Activated naive CD4-positive, alpha-beta T cell (primary cell): ENCODE results near the gene MMD.
"Not testable (repeated sequence)": the region's sequence is repeated elsewhere in the genome, so short reads cannot be mapped to it uniquely, and the experiment has no call there.

Experiments used
- DNase-seq, 4 experiments: peaks; one replicate each; lab custom pipeline; 2025; lab: John Stamatoyannopoulos, UW

MMD gene

DNA sequence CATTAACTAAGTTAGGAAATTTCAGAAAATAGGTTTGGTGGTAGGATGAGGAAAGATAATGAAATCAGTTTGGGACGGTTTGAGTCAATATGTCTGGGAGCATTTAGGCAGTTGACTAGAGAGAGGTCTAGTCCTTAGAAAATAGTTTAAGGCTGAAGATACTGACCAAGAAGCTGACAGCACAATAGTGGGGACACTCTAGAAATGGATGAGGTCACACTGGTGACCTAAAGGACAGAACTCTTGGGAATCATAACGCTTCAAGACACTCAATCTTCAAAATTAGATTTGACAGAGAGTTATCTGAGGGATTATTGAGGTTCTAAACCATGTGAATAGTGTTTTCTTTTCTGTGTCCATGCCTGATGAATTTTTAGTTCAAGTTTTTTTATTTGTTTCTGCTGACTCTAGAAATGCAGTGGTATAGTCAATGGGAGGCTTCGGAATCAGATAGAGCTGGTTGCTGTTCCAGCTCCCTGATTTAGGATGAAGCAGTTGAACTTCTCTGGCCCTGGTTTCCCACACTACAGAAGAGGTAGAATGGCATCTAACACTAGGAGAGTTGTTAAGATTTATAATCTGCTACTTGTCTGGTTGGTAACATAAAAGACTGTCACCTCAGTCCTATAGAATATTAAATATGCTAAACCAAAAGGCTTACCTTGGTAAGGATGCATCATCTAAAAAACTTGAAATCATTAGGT, 29.7 kb downstream of the MMD start:
- DNase-seq, result no peak

DNA sequence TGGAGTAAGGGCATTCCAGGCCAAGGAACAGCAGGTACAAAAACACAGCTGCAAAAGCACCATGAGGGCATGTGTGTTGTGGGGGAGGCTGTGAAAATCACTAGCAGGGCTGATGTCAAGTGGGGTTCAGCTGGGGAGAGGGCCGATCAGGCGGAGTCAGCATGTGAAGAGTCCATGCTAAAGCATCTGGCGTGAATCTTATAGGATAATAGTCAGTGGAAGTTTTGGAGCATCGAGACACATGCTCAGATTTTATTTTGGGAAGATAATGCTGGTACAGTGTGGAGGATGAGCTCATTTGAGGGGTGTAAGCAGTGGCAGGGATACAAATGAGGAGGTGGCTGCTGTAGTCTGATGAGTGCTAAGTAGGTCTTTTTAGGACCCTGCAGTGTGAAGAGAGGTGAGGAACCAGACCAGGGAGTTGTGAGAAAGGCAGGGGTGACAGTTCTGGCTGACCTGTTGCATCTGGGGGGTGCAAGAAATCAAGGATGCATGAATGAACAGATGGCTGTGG, 30.3 kb downstream of the MMD start:
- DNase-seq, result no peak

DNA sequence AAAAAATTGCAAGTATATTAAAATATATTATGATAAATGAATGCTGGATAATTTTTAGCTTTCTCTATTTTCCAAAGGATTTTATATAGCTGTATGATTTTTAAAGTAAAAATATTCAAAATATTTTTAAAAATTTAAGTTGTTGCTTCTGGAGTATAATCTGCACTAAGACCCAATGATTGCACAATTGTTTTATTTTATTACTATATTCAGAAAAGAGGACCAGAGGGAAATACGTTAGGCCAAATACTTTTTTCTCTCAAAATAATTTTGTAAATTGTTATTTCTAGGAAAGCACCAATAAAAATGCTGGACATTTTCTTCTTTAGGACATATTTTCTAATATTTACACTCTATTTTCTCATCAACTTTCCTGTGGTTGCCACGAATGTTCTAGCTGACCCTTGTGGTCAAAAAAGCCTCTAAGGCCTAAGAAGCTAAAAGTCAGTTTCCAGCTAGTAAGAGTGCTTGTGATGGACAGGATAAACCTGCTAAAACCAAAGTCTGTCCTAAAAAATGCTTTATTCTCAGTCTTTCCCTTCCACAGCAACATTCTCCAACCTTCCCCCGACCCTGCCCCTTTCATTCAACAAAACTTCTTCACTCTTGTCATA, 31.2 kb downstream of the MMD start:
- no peak for DNase-seq

DNA sequence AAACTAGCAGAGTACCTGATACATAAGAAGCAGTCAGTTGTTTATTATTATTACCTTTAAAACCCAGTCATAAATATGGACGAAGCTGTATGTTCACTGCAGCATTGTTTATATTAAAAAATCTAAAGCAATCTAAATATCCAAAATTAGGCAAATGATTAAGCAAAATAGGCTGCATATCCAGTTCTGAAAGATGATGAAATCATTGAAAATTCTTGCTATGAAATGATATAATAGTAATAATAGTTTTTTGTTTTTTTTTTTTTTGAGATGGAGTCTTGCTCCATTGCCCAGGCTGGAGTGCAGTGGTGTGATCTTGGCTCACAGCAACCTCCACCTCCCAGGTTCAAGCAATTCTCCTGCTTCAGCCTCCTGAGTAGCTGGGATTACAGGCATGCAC, 31.9 kb downstream of the MMD start:
- not testable (repeated sequence) for DNase-seq

DNA sequence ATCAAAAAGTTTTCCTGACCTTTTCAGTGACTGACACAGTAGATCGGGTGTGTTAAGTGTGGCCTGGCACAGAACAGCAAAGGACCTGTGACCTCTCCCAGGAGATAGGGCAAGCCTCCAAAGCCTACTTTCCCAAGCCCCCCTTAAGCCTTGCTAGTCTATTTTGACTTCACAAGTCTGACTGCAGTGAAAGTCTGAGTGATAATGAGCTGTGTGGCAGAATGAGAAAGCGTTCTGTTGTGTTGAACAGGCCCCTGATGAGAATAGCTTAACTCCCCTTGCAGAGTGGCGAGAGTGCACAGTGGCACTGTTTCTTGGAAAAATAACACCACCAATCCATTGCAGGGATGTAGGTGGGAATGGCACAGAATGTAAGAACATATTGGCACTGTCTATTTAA, 32.8 kb downstream of the MMD start:
- no peak for DNase-seq

DNA sequence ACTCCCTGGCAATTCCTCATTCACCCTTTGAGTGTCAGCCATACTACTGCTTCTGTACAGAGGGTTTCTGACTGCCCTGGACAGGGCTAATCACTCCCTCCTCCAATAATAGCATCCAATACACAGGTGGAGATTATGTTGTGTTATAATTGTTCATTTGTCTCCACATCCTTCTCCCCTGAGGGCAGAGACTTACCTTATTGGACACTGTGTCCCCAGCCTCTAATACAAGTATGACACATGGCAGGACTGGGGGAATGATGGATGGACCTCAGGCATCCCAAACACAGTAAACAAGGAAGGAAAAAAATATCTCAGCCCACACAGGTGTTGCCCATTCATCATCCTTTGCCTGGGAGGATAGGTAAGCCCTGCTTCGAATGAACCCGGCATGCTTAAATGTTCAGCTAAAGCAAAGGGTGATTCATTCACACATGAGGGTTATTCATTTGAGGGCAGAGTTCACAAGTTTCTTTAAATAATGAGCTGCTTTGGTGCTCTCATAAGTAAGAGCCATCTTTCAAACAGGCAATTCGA, 34.8 kb downstream of the MMD start:
- DNase-seq, result no peak

DNA sequence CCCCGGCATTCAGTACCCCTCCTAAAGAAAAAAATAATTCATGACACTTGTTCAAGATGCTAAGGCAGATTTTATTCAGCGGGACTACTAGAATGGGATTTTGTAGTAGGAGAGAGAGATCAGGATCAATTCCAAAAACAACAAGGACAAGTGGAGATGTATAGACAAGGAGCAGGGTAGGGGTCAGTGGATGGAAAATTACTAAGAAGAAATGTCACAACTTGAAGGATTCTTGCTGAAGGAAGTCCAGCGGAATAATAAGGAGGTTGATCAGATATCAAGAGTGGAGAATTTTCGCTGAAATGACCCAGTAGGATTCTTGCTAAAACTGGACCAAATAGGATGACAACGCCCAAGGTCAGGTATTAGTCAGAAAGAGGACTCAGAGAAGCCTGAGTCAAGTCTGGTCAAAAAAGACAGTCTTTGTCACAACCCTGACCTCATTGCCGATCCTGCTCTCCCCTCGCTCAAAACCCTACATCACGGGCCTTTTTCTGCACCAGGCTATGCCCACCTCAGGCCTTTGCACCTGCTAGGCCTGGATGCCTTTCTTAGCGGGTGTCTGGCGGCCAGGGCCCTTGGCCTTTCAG, 36.9 kb downstream of the MMD start:
- no peak for DNase-seq

DNA sequence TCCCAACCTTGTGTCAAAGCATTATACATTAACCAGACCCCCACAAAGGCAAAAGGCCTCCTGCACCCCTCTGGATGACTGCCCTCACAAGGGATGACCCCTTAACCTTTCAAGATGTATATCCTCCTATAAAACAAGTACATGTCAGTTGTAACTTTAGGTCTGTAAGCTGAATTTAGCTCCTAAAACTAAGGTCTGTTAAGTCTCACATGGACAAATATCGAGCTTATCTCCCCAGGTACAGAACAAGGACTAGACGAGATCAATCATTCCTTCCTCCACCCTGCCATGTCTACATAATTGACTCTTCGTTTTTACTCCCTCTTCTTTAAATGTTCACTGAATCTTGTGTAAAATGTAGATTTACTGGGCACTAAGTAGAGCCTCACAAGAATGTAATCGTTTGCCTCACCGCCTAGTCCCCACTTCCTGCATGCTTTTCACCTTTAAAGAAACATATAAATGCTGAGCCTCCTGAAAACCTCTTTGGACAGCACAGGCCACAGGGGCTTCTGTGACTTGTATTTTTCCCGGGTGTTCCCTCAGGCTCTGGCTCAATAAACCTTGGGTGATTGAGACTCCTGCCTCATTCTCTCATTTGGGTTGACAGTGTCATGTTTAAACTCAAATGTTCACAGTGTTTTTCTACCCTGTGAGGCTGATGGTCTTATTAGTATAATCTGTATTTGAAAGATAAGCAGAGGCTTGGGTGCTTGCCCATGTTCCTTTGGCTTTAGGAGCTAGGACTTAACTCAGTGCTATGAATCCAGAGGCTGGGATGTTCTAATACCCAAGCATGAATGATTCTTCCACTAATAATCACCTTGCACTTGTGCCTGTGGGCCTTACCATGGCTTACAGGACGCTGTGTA, 37.6 kb downstream of the MMD start:
- DNase-seq, result no peak

DNA sequence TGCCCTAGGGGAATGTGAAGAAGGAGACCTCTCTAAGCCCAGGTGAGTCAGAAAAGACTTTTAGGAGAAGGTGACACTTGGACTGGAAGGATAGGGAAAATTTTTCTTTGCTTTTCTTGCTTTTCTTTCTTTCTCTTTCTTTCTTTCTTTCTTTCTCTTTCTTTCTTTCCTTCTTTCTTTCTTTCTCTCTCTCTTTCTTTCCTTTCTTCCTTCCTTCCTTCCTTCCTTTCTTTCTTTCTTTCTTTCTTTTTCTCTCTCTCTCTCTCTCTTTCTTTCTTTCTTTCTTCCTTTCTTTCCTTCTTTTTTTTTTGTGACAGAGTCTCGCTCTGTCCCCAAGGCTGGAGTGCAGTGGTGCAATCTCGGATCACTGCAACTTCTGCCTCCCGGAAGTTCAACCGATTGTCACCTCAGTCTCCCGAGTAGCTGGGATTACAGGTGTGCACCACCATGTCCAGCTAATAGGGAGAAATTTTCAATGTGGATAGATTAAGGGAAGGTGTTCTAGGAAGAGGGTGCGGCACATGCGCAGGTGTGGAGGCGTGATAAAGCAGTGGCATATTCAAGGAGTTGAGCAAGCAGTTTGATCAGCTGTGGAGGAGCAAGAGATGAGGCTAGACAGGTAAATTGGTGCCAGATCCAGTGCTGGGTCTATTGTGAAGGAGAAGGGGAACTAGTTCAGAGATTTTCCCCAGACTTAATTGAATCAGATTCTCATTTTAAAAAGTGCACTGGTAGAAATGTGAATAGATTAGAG, 40.4 kb downstream of the MMD start:
- DNase-seq, result no peak

DNA sequence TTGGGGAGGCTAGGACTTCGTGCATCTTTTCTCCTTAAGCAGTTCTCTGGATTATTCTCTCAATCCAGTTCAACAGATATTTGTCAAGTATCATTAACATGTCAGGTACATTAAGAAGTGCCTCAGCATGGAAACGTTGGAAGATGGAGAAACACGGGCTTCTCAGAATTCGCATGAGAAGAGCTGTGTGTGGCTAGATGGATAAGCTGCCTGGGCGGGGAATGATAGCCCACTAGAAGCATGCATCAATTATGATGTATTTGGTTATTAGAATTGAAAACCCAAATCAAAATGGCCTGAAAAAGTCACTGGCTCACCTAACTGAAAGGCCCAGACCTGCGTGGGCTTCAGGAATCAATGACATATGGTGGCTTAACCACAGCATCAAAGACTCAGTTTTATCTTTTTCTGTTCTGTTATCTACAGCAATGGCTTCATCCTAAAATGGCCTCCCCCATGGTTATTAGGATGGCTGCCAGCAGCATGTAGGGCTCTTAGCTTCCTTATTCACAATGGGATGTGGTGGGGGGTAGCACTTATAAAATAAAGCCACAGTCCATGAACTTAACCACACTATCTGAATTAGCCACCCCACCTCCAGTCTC, 43.9 kb downstream of the MMD start:
- DNase-seq, result no peak

DNA sequence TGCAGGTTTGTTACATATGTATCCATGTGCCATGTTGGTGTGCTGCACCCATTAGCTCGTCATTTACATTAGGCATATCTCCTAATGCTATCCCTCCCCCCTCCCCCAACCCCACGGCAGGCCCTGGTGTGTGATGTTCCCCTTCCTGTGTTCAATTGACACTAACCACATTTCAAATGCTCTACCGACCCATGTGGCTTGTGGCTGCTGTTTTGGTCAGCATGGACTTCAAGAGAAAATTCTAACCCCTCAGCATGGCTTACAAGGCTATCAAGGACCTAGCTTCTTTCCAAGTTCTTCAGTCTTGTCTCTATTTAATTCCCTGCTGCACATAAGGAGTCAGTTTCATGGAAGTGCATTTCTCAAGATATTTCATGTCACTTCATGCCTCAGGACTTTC, 52.9 kb downstream of the MMD start:
- no peak for DNase-seq

DNA sequence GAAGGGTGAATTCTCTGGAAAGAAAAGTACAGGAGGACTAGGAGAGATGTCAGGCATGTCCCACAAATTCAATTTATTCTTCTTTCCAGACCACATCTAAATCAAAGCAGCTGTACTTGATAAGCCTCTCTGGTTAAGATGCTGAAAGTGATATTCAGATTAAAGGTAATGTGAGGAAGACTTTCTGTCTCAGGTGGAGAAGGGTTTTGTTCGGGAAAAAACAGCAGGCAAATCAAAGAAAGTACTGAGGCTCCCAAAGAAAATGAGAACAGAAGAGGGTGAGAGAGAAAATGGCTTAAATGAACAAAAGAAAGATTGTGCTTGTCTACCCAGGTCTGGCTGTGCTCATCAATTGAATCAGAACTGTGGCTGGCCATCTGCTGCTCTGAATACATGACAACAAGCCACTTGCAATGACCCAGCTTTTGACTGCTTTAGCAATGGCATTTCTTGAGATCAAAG, 55.6 kb downstream of the MMD start:
- DNase-seq, result no peak

DNA sequence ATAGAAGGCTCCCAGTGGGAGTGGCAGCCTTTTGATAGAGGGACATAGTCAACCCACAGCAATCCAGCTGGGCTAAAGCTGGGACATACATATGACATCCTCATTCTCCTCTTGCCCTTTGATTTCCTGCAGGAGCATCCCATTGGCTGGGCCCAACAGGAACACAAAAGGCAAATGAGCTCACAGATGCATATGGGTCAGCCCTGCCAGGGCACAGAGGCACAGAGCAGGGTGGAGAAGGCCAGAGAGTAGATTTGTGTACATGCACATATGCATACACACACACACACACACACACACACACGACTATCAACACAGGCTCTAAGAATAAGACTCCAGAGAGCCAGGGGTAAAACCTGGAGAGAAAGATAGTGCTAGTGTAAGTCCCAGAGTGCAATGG, 58.6 kb downstream of the MMD start:
- no peak for DNase-seq

DNA sequence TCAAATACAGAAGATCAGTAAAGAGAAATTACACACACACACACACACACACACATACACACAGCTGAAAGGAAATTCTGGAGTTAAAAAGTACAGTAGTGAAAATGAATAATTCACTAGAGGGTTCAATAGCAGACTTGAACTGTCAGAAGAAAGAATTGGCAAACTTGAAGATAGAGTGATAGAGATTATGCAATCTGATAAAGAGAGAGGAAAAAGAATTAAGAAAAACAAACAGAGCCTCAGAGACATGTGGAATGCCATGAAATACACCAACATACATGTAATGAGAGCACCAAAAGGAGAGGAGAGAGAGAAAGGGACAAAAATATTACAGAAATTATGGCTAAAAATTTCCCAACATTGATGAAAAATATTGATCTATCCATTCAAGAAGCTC, 60.7 kb downstream of the MMD start:
- no peak for DNase-seq

DNA sequence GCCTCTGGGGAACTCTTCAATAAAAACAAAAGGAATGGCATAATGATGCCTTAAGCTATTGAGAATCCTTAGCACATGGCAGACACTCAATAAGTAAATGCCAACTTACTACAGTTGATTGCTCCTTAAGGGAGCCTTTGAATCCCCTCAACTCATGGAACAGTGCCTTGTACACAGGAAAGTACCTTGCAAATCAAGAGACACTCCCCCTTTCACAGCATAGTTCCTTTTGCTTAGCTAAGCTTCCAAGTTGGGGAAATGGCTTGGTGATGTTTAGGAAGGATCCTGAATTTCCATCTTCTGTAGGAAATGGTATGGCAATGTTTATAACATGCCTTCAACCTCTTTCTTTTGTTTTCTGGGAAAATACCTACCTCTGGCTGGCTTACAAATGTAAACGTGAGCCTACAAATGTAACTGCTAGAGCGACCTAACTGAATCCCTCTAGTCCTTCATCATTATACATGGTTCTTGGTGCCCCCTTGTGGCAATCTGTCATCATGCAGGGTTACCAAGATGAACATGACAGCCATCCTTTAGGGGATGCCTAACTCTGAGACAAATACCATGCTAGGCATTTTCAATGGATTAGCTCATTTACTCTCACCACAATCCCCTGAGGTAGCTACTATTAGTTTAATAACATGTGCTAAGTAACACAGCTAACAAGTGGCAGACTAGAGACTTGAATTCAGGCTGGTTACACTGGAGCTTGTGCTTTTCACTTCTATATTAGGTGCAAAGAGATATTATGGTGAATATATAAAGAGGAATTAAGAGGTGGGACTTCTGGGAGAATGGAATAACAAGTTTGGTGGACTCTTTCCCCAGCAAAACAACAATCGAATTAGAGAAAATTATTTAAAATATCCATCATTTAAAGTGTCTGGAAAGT, 65.0 kb downstream of the MMD start:
- peak; percentile 3 to 36 (median 15) for DNase-seq

DNA sequence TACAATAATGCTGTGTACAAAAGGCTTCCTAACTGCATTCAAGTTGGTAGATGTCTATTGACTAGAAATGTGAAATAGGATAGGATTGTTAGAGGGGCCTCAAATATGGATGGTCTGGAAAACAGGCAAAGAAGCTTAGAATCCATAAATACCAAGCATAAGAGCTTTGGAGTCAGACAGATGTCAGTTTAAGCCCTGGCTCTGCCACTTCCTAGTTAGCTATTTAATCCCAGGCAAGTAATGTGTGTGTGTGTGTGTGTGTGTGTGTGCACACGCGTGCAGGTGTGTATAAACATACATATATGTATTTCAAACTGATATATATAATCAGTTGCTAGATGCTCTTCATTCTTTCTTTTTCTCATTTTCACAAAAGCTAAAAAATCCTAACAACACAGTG, 66.7 kb downstream of the MMD start:
- DNase-seq, result no peak

DNA sequence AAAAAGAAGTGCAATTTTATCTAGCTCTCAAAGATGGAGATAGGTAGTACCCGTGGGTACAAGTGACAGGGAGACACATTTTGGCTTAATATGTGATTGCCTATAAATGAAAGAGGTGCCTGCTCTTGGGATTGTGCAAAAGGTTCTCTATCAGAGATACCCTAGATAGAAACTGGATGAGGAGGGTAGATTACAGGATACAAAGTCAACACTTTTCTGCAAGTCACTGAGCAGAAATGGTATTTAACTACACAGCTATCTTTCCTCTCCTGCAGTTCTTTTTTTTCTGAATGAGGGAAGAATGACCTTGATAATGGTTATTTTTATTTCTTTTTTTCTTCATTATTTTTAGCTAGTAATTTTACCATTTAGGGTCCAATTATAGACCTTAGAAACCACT, 67.6 kb downstream of the MMD start:
- DNase-seq, result no peak

DNA sequence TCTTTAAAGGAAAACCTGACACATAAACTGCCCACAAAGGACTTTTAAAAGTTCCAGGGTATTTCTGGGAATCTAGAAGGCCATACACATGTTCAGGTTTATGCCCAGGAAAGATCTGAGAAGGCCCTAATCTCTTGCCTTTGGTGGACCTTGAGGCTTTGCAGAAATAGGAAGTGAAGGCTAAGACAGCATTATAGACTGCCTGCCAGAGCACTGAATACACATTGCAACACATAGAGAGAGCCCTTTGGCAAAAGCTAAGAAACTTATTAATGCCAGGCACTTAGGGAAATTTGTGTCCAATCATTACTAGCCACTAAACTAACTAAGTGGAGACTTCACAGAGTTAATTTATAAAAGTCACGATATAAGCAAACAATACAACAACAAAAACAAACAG, 70.4 kb downstream of the MMD start:
- DNase-seq, result no peak

DNA sequence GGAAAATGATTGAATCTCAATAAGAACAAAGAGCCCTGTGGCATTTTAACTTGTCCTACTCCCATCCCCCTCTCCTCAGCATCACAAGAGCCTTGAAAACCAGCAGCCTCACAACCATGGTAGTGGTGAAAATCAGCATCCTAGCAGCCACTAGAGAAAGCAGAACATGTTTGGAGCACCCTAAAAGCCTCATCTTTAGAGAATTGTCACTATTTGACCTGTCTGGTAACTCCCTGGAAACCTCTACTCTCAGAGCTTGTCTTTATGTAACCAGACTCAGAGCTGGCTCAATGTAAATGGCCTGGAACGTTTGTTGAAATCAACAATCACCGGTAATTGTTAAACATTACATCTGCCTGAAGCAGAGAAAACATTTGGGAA, 70.8 kb downstream of the MMD start:
- DNase-seq, result no peak
